Measurements from ENCODE around the gene LSAMP.
"Not testable (repeated sequence)": the region's sequence is repeated elsewhere in the genome, so short reads cannot be mapped to it uniquely, and the experiment has no call there.

LSAMP gene

GRCh38 chr3:115804200-115804599 is 641.1 kb downstream of the LSAMP start:
- TF ChIP-seq, protein P1, sequence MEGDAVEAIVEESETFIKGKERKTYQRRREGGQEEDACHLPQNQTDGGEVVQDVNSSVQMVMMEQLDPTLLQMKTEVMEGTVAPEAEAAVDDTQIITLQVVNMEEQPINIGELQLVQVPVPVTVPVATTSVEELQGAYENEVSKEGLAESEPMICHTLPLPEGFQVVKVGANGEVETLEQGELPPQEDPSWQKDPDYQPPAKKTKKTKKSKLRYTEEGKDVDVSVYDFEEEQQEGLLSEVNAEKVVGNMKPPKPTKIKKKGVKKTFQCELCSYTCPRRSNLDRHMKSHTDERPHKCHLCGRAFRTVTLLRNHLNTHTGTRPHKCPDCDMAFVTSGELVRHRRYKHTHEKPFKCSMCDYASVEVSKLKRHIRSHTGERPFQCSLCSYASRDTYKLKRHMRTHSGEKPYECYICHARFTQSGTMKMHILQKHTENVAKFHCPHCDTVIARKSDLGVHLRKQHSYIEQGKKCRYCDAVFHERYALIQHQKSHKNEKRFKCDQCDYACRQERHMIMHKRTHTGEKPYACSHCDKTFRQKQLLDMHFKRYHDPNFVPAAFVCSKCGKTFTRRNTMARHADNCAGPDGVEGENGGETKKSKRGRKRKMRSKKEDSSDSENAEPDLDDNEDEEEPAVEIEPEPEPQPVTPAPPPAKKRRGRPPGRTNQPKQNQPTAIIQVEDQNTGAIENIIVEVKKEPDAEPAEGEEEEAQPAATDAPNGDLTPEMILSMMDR (IDR thresholded peaks at IDR 0.05; ENCODE audit: extremely low read depth, missing control alignments), result no peak

DNA sequence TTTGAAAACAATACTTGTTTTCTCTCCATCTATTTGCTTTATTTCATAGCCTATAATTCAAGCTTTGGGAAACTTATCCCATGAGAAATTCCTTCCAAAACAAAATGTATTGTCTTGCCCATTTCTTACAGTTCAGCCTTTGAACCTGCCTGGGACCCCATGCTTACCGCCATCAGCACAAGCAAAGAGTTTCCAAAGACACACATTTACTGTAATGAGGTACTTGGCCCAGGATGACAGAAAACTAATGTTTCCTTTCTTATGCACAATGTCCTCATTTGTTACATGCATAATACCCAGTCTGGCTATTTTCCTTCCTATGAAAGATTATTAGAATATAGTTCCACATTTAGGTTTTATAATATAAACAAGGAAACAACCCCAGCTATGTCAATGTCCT is 641.6 kb downstream of the LSAMP start:
- DNase-seq (ENCODE audit: low spot score), result no peak
- TF ChIP-seq, protein P1 (IDR thresholded peaks at IDR 0.05; ENCODE audit: extremely low read depth, missing control alignments), result no peak

More at GRCh38 chr3:115804200-115804599, 641.1 kb downstream of the LSAMP start:
- DNase-seq (ENCODE audit: low spot score), result no peak

- no peak for DNase-seq (ENCODE audit: low spot score)
- TF ChIP-seq, protein P1 (IDR thresholded peaks at IDR 0.05; ENCODE audit: extremely low read depth, missing control alignments), result no peak
Observed at GRCh38 chr3:115800489-115801075, 644.7 kb downstream of the LSAMP start.

GRCh38 chr3:115800065-115800464 is 645.2 kb downstream of the LSAMP start:
- DNase-seq (ENCODE audit: low spot score), result not testable (repeated sequence)

GRCh38 chr3:115792206-115792955 is 652.9 kb downstream of the LSAMP start:
- DNase-seq (ENCODE audit: low spot score), result peak; percentile 48
- TF ChIP-seq, protein P1 (IDR thresholded peaks at IDR 0.05; ENCODE audit: extremely low read depth, missing control alignments), result no peak

- DNase-seq (ENCODE audit: low spot score), result not testable (repeated sequence)
Observed at GRCh38 chr3:115791271-115792153, 653.8 kb downstream of the LSAMP start.

DNA sequence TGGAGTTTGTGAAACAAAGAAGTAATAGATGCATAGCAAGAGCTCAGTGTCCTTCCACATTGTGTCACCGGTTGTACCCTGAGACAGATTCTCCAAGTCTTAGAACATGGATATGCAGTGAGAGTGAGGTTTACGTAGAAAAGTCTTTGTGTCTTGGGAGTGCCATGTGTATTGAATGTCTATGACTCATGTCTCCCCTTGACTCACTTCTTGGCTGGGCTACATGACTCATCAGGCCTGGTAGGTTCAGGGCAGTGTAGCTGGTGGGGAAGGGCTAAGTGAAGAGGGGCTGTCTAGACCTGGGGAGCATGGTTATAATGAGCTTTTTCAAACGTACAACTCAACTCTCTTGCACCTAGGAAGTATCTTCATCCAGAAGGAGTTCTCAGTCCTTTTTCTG is 654.5 kb downstream of the LSAMP start:
- DNase-seq (ENCODE audit: low spot score), result peak; percentile 41
- TF ChIP-seq, protein P1 (IDR thresholded peaks at IDR 0.05; ENCODE audit: extremely low read depth, missing control alignments), result no peak

GRCh38 chr3:115789481-115789880 is 655.8 kb downstream of the LSAMP start:
- DNase-seq (ENCODE audit: low spot score), result no peak
- TF ChIP-seq, protein P1 (IDR thresholded peaks at IDR 0.05; ENCODE audit: extremely low read depth, missing control alignments), result no peak

Measured in GM20000 (cell line).